Activated CD8-positive, alpha-beta T cell treated with anti-CD3 and anti-CD28 coated beads for 36 hours (primary cell): Measurements from ENCODE around the gene TTYH2. TPM values are rescaled to one million over a fixed set of nuclear protein-coding genes. Genes with fewer than 3 reads are reported as not detected.

ENCODE experiments used
- ATAC-seq: fragments of 200-7000 bp; cut with Tn5 transposase; one replicate; pipeline ENCODE4 v1.10.0; 2021; ENCODE audit warnings: mild to moderate bottlenecking, moderate library complexity
- CTCF ChIA-PET: fragments of 350-600 bp; sonication (Branson Sonifier 250); formaldehyde crosslinking; loops from one replicate; lab custom pipeline; 2021; ENCODE audit warnings: antibody characterized with exemption; lab: Charles Lee
- POLR2A ChIA-PET: fragments of 350-600 bp; sonication (Branson Sonifier 250); formaldehyde crosslinking; loops from one replicate; lab custom pipeline; 2021; ENCODE audit warnings: antibody characterized with exemption; lab: Charles Lee
- DNase-seq: peaks from one replicate; pipeline ENCODE4 v3.0.0-alpha.2; 2020
- H3K27ac Mint-ChIP-seq: one replicate; pipeline ENCODE4 v1.8.0; 2021; ENCODE audit warnings: mild to moderate bottlenecking, mixed read lengths
- H3K27me3 Mint-ChIP-seq: one replicate; pipeline ENCODE4 v1.8.0; 2021; ENCODE audit warnings: mixed read lengths
- H3K36me3 Mint-ChIP-seq: one replicate; pipeline ENCODE4 v1.8.0; 2021; ENCODE audit warnings: low read depth, mixed read lengths
- H3K4me1 Mint-ChIP-seq: one replicate; pipeline ENCODE4 v1.8.0; 2021; ENCODE audit warnings: low read depth, mixed read lengths
- H3K4me3 Mint-ChIP-seq: one replicate; pipeline ENCODE4 v1.8.0; 2021; ENCODE audit warnings: mild to moderate bottlenecking, moderate library complexity, mixed read lengths
- H3K9me3 Mint-ChIP-seq: one replicate; pipeline ENCODE4 v1.8.0; 2021; ENCODE audit warnings: mixed read lengths
- CTCF ChIP-seq: fragments of 200-600 bp; IDR thresholded peaks from one replicate; pipeline ENCODE4 v1.8.0; 2022; ENCODE audit warnings: antibody characterized with exemption, mild to moderate bottlenecking
- intact Hi-C: fragments of 100-400 bp; cut with micrococcal nuclease; formaldehyde crosslinking; loops from one replicate; pipeline ENCODE4 v1.10.0; 2022
- total RNA-seq, 2 experiments: library from RNA; stranded (reverse); gene quantifications; one replicate each; pipeline ENCODE4 v1.2.3, GENCODE V29; 2021

The TTYH2 gene
- total RNA-seq, 2 experiments from 2014 or later = 3.4 to 4.9 TPM

- no peak overlapping the region for H3K27ac Mint-ChIP-seq
- TF ChIP-seq CTCF = no peak
- no peak for ATAC-seq
- no peaks in the 10 kb centered on the region for H3K9me3 Mint-ChIP-seq
- no peak overlapping the region for H3K4me3 Mint-ChIP-seq
- H3K36me3 Mint-ChIP-seq = no peaks in the 10 kb centered on the region
- ChIA-PET CTCF (no interaction called here), POLR2A (no interaction called here)
- peaks cover 12% of the 10 kb centered on the region for H3K27me3 Mint-ChIP-seq
- H3K4me1 Mint-ChIP-seq = peaks cover under 1% of the 10 kb centered on the region
- intact Hi-C loops = loop anchor here (10.0 kb wide), 1 partner anchor 76 kb away; no protein-coding TSS in a partner anchor
- DNase-seq = no peak
Measured at GRCh38 chr17:74170924-74171323, 42.4 kb upstream of the TTYH2 start.

- H3K4me3 Mint-ChIP-seq = no peak overlapping the region
- TF ChIP-seq CTCF = no peak
- H3K36me3 Mint-ChIP-seq = no peaks in the 10 kb centered on the region
- H3K4me1 Mint-ChIP-seq = no peaks in the 10 kb centered on the region
- H3K27ac Mint-ChIP-seq = no peak overlapping the region
- H3K27me3 Mint-ChIP-seq = peaks cover 22% of the 10 kb centered on the region
- intact Hi-C loops = loop anchor here (10.0 kb wide), 1 partner anchor 78 kb away; no protein-coding TSS in a partner anchor
- H3K9me3 Mint-ChIP-seq = no peaks in the 10 kb centered on the region
- DNase-seq (no peak), ATAC-seq (no peak)
- ChIA-PET POLR2A (no interaction called here), CTCF (interaction anchor here (2.0 kb wide), 1 partner anchor 27 kb away, joined by 7 read pairs; no protein-coding TSS in a partner anchor)
Measured at GRCh38 chr17:74172700-74173099, 40.7 kb upstream of the TTYH2 start.

GRCh38 chr17:74176546-74177001, 36.8 kb upstream of the TTYH2 start:
- ATAC-seq (peak; percentile 79), DNase-seq (peak; percentile 64)
- TF ChIP-seq CTCF = peak; percentile 73
- ChIA-PET CTCF (interaction anchor here (0.9 to 1.8 kb wide), 4 partner anchors 10 to 90 kb away, joined by 3 to 5 read pairs (median 4); no protein-coding TSS in a partner anchor), POLR2A (no interaction called here)
- H3K27ac Mint-ChIP-seq = no peak overlapping the region
- no peaks in the 10 kb centered on the region for H3K9me3 Mint-ChIP-seq
- H3K27me3 Mint-ChIP-seq = peaks cover 16% of the 10 kb centered on the region
- no peak overlapping the region for H3K4me3 Mint-ChIP-seq
- no peaks in the 10 kb centered on the region for H3K36me3 Mint-ChIP-seq
- intact Hi-C loops = loop anchor here (10.0 kb wide), 1 partner anchor 82 kb away; no protein-coding TSS in a partner anchor
- H3K4me1 Mint-ChIP-seq = no peaks in the 10 kb centered on the region

- no peaks in the 10 kb centered on the region for H3K4me1 Mint-ChIP-seq
- no peaks in the 10 kb centered on the region for H3K9me3 Mint-ChIP-seq
- DNase-seq = no peak
- no peak overlapping the region for H3K27ac Mint-ChIP-seq
- ChIA-PET CTCF (interaction anchor here (1.1 to 1.8 kb wide), 3 partner anchors 10 to 87 kb away, joined by 3 to 5 read pairs (median 4); no protein-coding TSS in a partner anchor), POLR2A (no interaction called here)
- ATAC-seq = no peak
- TF ChIP-seq CTCF = peak; percentile 3
- H3K36me3 Mint-ChIP-seq = no peaks in the 10 kb centered on the region
- no peak overlapping the region for H3K4me3 Mint-ChIP-seq
- intact Hi-C loops = loop anchor here (10.0 kb wide), 1 partner anchor 82 kb away; no protein-coding TSS in a partner anchor
- peaks cover 18% of the 10 kb centered on the region for H3K27me3 Mint-ChIP-seq
Measured at GRCh38 chr17:74177018-74177450, 36.3 kb upstream of the TTYH2 start.

- H3K36me3 Mint-ChIP-seq = no peaks in the 10 kb centered on the region
- H3K4me3 Mint-ChIP-seq = no peak overlapping the region
- no peaks in the 10 kb centered on the region for H3K9me3 Mint-ChIP-seq
- ChIA-PET CTCF (interaction anchor here (0.8 to 3.0 kb wide), 3 partner anchors 20 to 94 kb away, joined by 3 to 10 read pairs (median 9); no protein-coding TSS in a partner anchor), POLR2A (no interaction called here)
- peaks cover 14% of the 10 kb centered on the region for H3K27me3 Mint-ChIP-seq
- H3K27ac Mint-ChIP-seq = no peak overlapping the region
- ATAC-seq (no peak), DNase-seq (no peak)
- TF ChIP-seq CTCF = no peak
- intact Hi-C loops = loop anchor here (10.0 kb wide), 1 partner anchor 85 kb away; no protein-coding TSS in a partner anchor
- H3K4me1 Mint-ChIP-seq = no peaks in the 10 kb centered on the region
Measured at GRCh38 chr17:74179576-74179975, 33.8 kb upstream of the TTYH2 start.
